Anterior cingulate cortex (tissue), 58 donors: ENCODE measurements around the gene MNT.
"Not testable (repeated sequence)": the region's sequence is repeated elsewhere in the genome, so short reads cannot be mapped to it uniquely, and the experiment has no call there.

Experiments used
- DNase-seq, 58 donors: peaks; one replicate each; lab custom pipeline; 2025; lab: John Stamatoyannopoulos, UW

Gene MNT

GRCh38 chr17:2400877-2401425 is at the start of gene MNT:
Gene MNT (minus strand): TSS chr17:2401060. CDS start chr17:2400712, 348 bp downstream.
- peak; percentile 82 to 98 (median 94) for DNase-seq

- DNase-seq: no peak
Measured at GRCh38 chr17:2450016-2450650, 49.3 kb upstream of the MNT start.

- no peak for DNase-seq
Measured at GRCh38 chr17:2449486-2449885, 48.6 kb upstream of the MNT start.

GRCh38 chr17:2447479-2447878 is 46.6 kb upstream of the MNT start:
- not testable (repeated sequence) for DNase-seq

GRCh38 chr17:2445638-2446037 is 44.8 kb upstream of the MNT start:
- no peak for DNase-seq

GRCh38 chr17:2444382-2444781 is 43.5 kb upstream of the MNT start:
- no peak for DNase-seq

- no peak for DNase-seq
Measured at GRCh38 chr17:2442166-2442565, 41.3 kb upstream of the MNT start.

- DNase-seq: no peak
Measured at GRCh38 chr17:2440930-2441329, 40.1 kb upstream of the MNT start.

GRCh38 chr17:2439997-2440396 is 39.1 kb upstream of the MNT start:
- DNase-seq: not testable (repeated sequence)

- no peak for DNase-seq
Measured at GRCh38 chr17:2438823-2439222, 38.0 kb upstream of the MNT start.

GRCh38 chr17:2436316-2436905 is 35.6 kb upstream of the MNT start:
- no peak for DNase-seq

GRCh38 chr17:2435862-2436261 is 35.0 kb upstream of the MNT start:
- DNase-seq: peak in 3 of 58 donors; percentile 34 to 52 (median 36)

GRCh38 chr17:2435181-2435741 is 34.4 kb upstream of the MNT start:
- DNase-seq: peak in 36 of 58 donors; percentile 18 to 85 (median 50)

GRCh38 chr17:2433696-2434095 is 32.8 kb upstream of the MNT start:
- no peak for DNase-seq

GRCh38 chr17:2427910-2428309 is 27.1 kb upstream of the MNT start:
- DNase-seq: no peak

- no peak for DNase-seq
Measured at GRCh38 chr17:2427215-2427614, 26.4 kb upstream of the MNT start.

- no peak for DNase-seq
Measured at GRCh38 chr17:2423271-2423670, 22.4 kb upstream of the MNT start.

GRCh38 chr17:2421315-2422147 is 20.7 kb upstream of the MNT start:
- peak in 3 of 58 donors; percentile 13 to 16 (median 14) for DNase-seq

GRCh38 chr17:2420176-2420575 is 19.3 kb upstream of the MNT start:
- DNase-seq: no peak

- no peak for DNase-seq
Measured at GRCh38 chr17:2419486-2419885, 18.6 kb upstream of the MNT start.

GRCh38 chr17:2418572-2418971 is 17.7 kb upstream of the MNT start:
- DNase-seq: no peak
